HepG2 (cell line): ENCODE results near the gene ACAP3. TPM values are rescaled to one million over a fixed set of nuclear protein-coding genes. Genes with fewer than 3 reads are reported as not detected.

Experiments used
- ATAC-seq: fragments of 200-7000 bp; cut with Tn5 transposase; 3 replicates; pipeline ENCODE4 v1.9.1; 2020; ENCODE audit warnings: mild to moderate bottlenecking, moderate library complexity
- BruUV-seq: library from RNA; stranded (reverse); fragments of 400-500 nt; replicated peaks from 2 replicates; lab custom pipeline; 2021; lab: Mats Ljungman, UMichigan
- CTCF ChIA-PET: fragments of 300-600 bp; formaldehyde crosslinking; extraction: SDS; loops from one replicate; lab custom pipeline; 2021; ENCODE audit warnings: low total read pairs, inconsistent platforms, low intra/inter-chr PET ratio; lab: Yijun Ruan, JAX
- POLR2A ChIA-PET: fragments of 350-600 bp; sonication (Branson Sonifier 250); formaldehyde crosslinking; loops from one replicate; lab custom pipeline; 2020; ENCODE audit warnings: antibody characterized with exemption, inconsistent platforms; lab: Yijun Ruan, JAX
- DNase-seq: peaks from one replicate; pipeline ENCODE4 v3.0.0-alpha.2; 2015; ENCODE audit warnings: low spot score
- FAIRE-seq: peaks from 3 replicates; lab custom pipeline; 2011; peaks lifted over from hg19 to GRCh38; lab: Jason Lieb, UNC
- H2AFZ ChIP-seq: one replicate; pipeline ENCODE4 v1.6.1; 2011; ENCODE audit warnings: low read length, inconsistent platforms
- H3K27ac ChIP-seq: fragments of 300-600 bp; 3 replicates; pipeline ENCODE4 v1.8.0; 2011; ENCODE audit warnings: mixed run types, mild to moderate bottlenecking, mixed read lengths, low read length, inconsistent platforms; ENCODE audit not compliant: insufficient read depth; ENCODE audit errors: extremely low read length
- H3K27me3 ChIP-seq, 2 experiments: fragments of 200-600 bp in 1 of 2; 2 replicates in 1 of 2; 3 replicates in 1 of 2; pipeline versions ENCODE4 v1.6.0 to v1.8.0; 2011; ENCODE audit warnings: low read length in 2 of 2, mild to moderate bottlenecking in 2 of 2, moderate library complexity in 2 of 2, inconsistent platforms in 1 of 2; ENCODE audit not compliant: insufficient read depth in 2 of 2, control insufficient read depth in 1 of 2
- H3K36me3 ChIP-seq, 2 experiments: fragments of 200-600 bp in 1 of 2; replicated peaks in 1 of 2; 2 replicates in 1 of 2; 3 replicates in 1 of 2; pipeline versions ENCODE4 v1.5.1 to v1.8.0; 2011; ENCODE audit warnings: low read length in 2 of 2, inconsistent platforms in 1 of 2; ENCODE audit not compliant: insufficient read depth in 2 of 2, control insufficient read depth in 1 of 2
- H3K4me1 ChIP-seq: 2 replicates; pipeline ENCODE4 v1.5.1; 2012; ENCODE audit warnings: low read length, inconsistent platforms; ENCODE audit not compliant: insufficient read depth
- H3K4me2 ChIP-seq: 2 replicates; pipeline ENCODE4 v1.6.0; 2011; ENCODE audit warnings: low read depth, low read length, inconsistent platforms
- H3K4me3 ChIP-seq, 3 experiments: fragments of 200-600 bp in 1 of 3; sonication (generic), shearing (Covaris generic) in 1 of 3; replicated peaks in 1 of 3; 2 replicates each; pipeline ENCODE4 v1.5.1; 2011 to 2016; ENCODE audit warnings: low read length in 3 of 3, inconsistent platforms in 2 of 3, low read depth in 2 of 3, mild to moderate bottlenecking in 2 of 3, control low read depth in 1 of 3, mixed read lengths in 1 of 3; ENCODE audit not compliant: insufficient read depth in 1 of 3
- H3K79me2 ChIP-seq: one replicate; pipeline ENCODE4 v1.6.1; 2011; ENCODE audit warnings: low read length, inconsistent platforms; ENCODE audit not compliant: insufficient read depth
- H3K9ac ChIP-seq: 2 replicates; pipeline ENCODE4 v1.6.0; 2011; ENCODE audit warnings: mild to moderate bottlenecking, low read depth, low read length, inconsistent platforms; ENCODE audit not compliant: insufficient read depth
- H3K9me3 ChIP-seq: 2 replicates; pipeline ENCODE4 v1.5.1; 2012; ENCODE audit warnings: mild to moderate bottlenecking, low read length
- H4K20me1 ChIP-seq: 2 replicates; pipeline ENCODE4 v1.6.0; 2011; ENCODE audit warnings: inconsistent platforms, mild to moderate bottlenecking, low read length, moderate library complexity; ENCODE audit not compliant: insufficient read depth
- ADNP ChIP-seq: sonication (generic); formaldehyde crosslinking; IDR thresholded peaks from 2 replicates; pipeline ENCODE4 v1.4.0; 2020; ENCODE audit warnings: missing genetic modification reagents
- HOXA3 ChIP-seq: sonication (generic); formaldehyde crosslinking; IDR thresholded peaks from 2 replicates; pipeline ENCODE4 v1.5.0; 2020; ENCODE audit warnings: missing genetic modification reagents
- ISX ChIP-seq: sonication (generic); formaldehyde crosslinking; conservative IDR thresholded peaks from 2 replicates; pipeline ENCODE4 v1.5.0; 2020; ENCODE audit warnings: missing genetic modification reagents
- KDM1A ChIP-seq: IDR thresholded peaks from 2 replicates; pipeline ENCODE4 v1.6.1; 2016; ENCODE audit warnings: missing compliant biosample characterization
- MAF1 ChIP-seq: sonication (generic); formaldehyde crosslinking; IDR thresholded peaks from 2 replicates; pipeline ENCODE4 v1.5.0; 2020; ENCODE audit warnings: missing genetic modification reagents, borderline replicate concordance
- MAFG ChIP-seq: sonication (generic); formaldehyde crosslinking; IDR thresholded peaks from 2 replicates; pipeline ENCODE4 v1.5.1; 2020; ENCODE audit warnings: mild to moderate bottlenecking, missing genetic modification reagents
- PHB2 ChIP-seq: fragments of 450-650 bp; IDR thresholded peaks from 2 replicates; pipeline ENCODE4 v1.6.1; 2018; ENCODE audit not compliant: partially characterized antibody
- PRPF4 ChIP-seq: fragments of 200-400 bp; formaldehyde crosslinking; IDR thresholded peaks from 2 replicates; pipeline ENCODE4 v1.6.1; 2016; ENCODE audit warnings: low read length, low read depth; ENCODE audit not compliant: poor library complexity, severe bottlenecking
- REPIN1 ChIP-seq: sonication (generic); formaldehyde crosslinking; IDR thresholded peaks from 2 replicates; pipeline ENCODE4 v1.8.0; 2022; ENCODE audit warnings: missing genetic modification reagents, low read depth, mild to moderate bottlenecking, borderline replicate concordance
- SOX5 ChIP-seq: IDR thresholded peaks from 2 replicates; pipeline ENCODE4 v1.6.1; 2016; ENCODE audit warnings: borderline replicate concordance
- ZBTB21 ChIP-seq: sonication (generic); formaldehyde crosslinking; IDR thresholded peaks from 2 replicates; pipeline ENCODE4 v1.4.0; 2020; ENCODE audit warnings: missing genetic modification reagents
- ZNF547 ChIP-seq: sonication (generic); formaldehyde crosslinking; IDR thresholded peaks from 2 replicates; pipeline ENCODE4 v1.5.1; 2020; ENCODE audit warnings: mild to moderate bottlenecking, missing genetic modification reagents
- ZNF746 ChIP-seq: sonication (generic); formaldehyde crosslinking; IDR thresholded peaks from 2 replicates; pipeline ENCODE4 v1.8.0; 2022; ENCODE audit warnings: mild to moderate bottlenecking, missing genetic modification reagents
- WGBS: methylation state at CpG from one replicate; pipeline ENCODE4 v1.1.6; 2017; ENCODE audit warnings: low lambda C conversion rate; 5-methylcytosine and 5-hydroxymethylcytosine counted together
- in situ Hi-C: cut with HindIII; loops from 2 replicates; pipeline ENCODE4 v1.10.0; 2017; ENCODE audit warnings: low pct_unique_long_range_greater_than_20kb; ENCODE audit not compliant: extremely low pct_ligation_motif_present
- intact Hi-C: fragments of 100-400 bp; cut with micrococcal nuclease; formaldehyde crosslinking; loops from one replicate; pipeline ENCODE4 v1.10.0; 2022; ENCODE audit not compliant: unreplicated experiment
- polyA plus RNA-seq, 8 experiments: library from polyadenylated mRNA; depleted of rRNA in 3 of 8; stranded (reverse) in 7 of 8; unstranded in 1 of 8; fragments of >200 nt; fragmentation: Illumina TruSeq in 4 of 8; extraction: Trizol in 4 of 8; gene quantifications; 2 replicates each; pipeline versions ENCODE4 v1.2.1 to v1.2.3, GENCODE V29; 2011 to 2016; ENCODE audit warnings: low read depth in 4 of 8, missing spikeins in 1 of 8, mixed read lengths in 1 of 8; ENCODE audit not compliant: insufficient read depth in 1 of 8
- total RNA-seq, 5 experiments: library from RNA; depleted of rRNA; stranded (reverse); fragments of >200 nt; fragmentation: Illumina TruSeq; extraction: Trizol; gene quantifications; 2 replicates each; pipeline ENCODE4 v1.2.3, GENCODE V29; 2016; ENCODE audit warnings: low read depth in 1 of 5
- TF ChIP-seq, protein P1 (sequence below): sonication (generic); formaldehyde crosslinking; conservative IDR thresholded peaks from 2 replicates; pipeline ENCODE4 v1.8.0; 2022; ENCODE audit warnings: mild to moderate bottlenecking, moderate library complexity, missing genetic modification reagents
- TF ChIP-seq, protein P2 (sequence below): sonication (generic); formaldehyde crosslinking; IDR thresholded peaks from 2 replicates; pipeline ENCODE4 v1.8.0; 2022; ENCODE audit warnings: mild to moderate bottlenecking, missing genetic modification reagents, moderate library complexity
- TF ChIP-seq, protein P3 (sequence below): sonication (generic); formaldehyde crosslinking; IDR thresholded peaks from 2 replicates; pipeline ENCODE4 v1.5.0; 2020; ENCODE audit warnings: mild to moderate bottlenecking, missing genetic modification reagents
- TF ChIP-seq, protein P4 (sequence below): sonication (generic); formaldehyde crosslinking; IDR thresholded peaks from 2 replicates; pipeline ENCODE4 v1.8.1; 2023; ENCODE audit warnings: mild to moderate bottlenecking, missing genetic modification reagents, borderline replicate concordance

ACAP3 gene
- total and polyA plus RNA-seq, 2 of the 13 experiments (the other 11 are each of a cell fraction or from before 2014, with no cell fraction given) = 29.4 to 50.8 TPM

DNA sequence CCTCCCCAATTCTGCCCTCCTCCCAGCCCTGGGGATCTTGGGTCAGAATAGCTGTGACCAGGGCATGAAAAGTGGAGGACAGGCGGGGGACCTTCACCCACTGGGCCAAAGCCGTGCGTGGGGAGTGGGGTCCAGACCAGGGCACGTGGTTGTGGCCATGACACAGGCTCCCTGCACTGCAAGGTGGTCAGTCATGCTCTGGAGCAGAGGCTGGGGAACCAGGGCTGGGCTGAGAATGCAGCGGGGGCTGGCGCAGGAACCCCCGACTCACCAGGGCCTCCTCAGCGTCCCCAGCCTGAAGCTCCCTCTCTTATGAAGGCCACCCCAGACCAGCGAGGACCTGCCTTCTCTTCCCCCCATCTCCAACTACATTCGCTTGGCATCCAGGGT, 38.8 kb upstream of the ACAP3 start:
- POLR2A ChIA-PET = interaction anchor here (0.9 to 2.7 kb wide), 6 partner anchors 11 to 86 kb away, joined by 3 to 20 read pairs (median 5); partner anchors contain the start of gene AURKAIP1
- H3K4me1 ChIP-seq = peaks cover 45% of the 10 kb centered on the region
- ATAC-seq = no peak
- no peaks in the 10 kb centered on the region for H3K9me3 ChIP-seq
- 96% methylated on average over 10 of the region's 10 CpGs for WGBS
- BruUV-seq = TSS peak; percentile 54
- H2AFZ ChIP-seq = no peak overlapping the region
- peak overlapping the region in 1 of 3 experiments; percentile 89; a peak in 1 of 6 replicates for H3K4me3 ChIP-seq
- no peak for DNase-seq
- peak overlapping the region; percentile 91 for H3K4me2 ChIP-seq
- CTCF ChIA-PET = no interaction called here
- FAIRE-seq = no peak
- no peaks in the 10 kb centered on the region for H3K27me3 ChIP-seq
- peaks cover 48% of the 10 kb centered on the region for H3K79me2 ChIP-seq
- no peak overlapping the region; the same call in 1 of the 2 replicates for H3K9ac ChIP-seq
- H3K27ac ChIP-seq = peak overlapping the region; percentile 82
- peaks cover 29% of the 10 kb centered on the region; the same call in 1 of the 2 replicates for H4K20me1 ChIP-seq
- H3K36me3 ChIP-seq = peaks cover 1 to 4% of the 10 kb centered on the region in 2 experiments; a peak in 3 of 5 replicates
- in situ Hi-C loops (no loop called here), intact Hi-C loops (no loop called here)
- TF ChIP-seq REPIN1 (CRISPR knock-in tag) = no peak
- TF ChIP-seq SOX5 (CRISPR knock-in tag) = no peak
- TF ChIP-seq KDM1A (CRISPR knock-in tag) = no peak
- TF ChIP-seq ZBTB21 (CRISPR knock-in tag) = no peak
- TF ChIP-seq, protein P1, sequence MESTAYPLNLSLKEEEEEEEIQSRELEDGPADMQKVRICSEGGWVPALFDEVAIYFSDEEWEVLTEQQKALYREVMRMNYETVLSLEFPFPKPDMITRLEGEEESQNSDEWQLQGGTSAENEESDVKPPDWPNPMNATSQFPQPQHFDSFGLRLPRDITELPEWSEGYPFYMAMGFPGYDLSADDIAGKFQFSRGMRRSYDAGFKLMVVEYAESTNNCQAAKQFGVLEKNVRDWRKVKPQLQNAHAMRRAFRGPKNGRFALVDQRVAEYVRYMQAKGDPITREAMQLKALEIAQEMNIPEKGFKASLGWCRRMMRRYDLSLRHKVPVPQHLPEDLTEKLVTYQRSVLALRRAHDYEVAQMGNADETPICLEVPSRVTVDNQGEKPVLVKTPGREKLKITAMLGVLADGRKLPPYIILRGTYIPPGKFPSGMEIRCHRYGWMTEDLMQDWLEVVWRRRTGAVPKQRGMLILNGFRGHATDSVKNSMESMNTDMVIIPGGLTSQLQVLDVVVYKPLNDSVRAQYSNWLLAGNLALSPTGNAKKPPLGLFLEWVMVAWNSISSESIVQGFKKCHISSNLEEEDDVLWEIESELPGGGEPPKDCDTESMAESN (CRISPR knock-in tag) = no peak
- TF ChIP-seq, protein P2, sequence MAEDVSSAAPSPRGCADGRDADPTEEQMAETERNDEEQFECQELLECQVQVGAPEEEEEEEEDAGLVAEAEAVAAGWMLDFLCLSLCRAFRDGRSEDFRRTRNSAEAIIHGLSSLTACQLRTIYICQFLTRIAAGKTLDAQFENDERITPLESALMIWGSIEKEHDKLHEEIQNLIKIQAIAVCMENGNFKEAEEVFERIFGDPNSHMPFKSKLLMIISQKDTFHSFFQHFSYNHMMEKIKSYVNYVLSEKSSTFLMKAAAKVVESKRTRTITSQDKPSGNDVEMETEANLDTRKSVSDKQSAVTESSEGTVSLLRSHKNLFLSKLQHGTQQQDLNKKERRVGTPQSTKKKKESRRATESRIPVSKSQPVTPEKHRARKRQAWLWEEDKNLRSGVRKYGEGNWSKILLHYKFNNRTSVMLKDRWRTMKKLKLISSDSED (CRISPR knock-in tag) = no peak
- TF ChIP-seq, protein P3, sequence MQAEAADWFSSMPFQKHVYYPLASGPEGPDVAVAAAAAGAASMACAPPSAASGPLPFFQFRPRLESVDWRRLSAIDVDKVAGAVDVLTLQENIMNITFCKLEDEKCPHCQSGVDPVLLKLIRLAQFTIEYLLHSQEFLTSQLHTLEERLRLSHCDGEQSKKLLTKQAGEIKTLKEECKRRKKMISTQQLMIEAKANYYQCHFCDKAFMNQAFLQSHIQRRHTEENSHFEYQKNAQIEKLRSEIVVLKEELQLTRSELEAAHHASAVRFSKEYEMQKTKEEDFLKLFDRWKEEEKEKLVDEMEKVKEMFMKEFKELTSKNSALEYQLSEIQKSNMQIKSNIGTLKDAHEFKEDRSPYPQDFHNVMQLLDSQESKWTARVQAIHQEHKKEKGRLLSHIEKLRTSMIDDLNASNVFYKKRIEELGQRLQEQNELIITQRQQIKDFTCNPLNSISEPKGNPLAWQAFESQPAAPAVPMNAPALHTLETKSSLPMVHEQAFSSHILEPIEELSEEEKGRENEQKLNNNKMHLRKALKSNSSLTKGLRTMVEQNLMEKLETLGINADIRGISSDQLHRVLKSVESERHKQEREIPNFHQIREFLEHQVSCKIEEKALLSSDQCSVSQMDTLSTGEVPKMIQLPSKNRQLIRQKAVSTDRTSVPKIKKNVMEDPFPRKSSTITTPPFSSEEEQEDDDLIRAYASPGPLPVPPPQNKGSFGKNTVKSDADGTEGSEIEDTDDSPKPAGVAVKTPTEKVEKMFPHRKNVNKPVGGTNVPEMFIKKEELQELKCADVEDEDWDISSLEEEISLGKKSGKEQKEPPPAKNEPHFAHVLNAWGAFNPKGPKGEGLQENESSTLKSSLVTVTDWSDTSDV (CRISPR knock-in tag) = no peak
- TF ChIP-seq HOXA3 (CRISPR knock-in tag) = no peak
- TF ChIP-seq ZNF746 (CRISPR knock-in tag) = no peak
- TF ChIP-seq MAF1 (CRISPR knock-in tag) = no peak
- TF ChIP-seq ZNF547 (CRISPR knock-in tag) = no peak
- no peak for TF ChIP-seq PHB2
- TF ChIP-seq, protein P4, sequence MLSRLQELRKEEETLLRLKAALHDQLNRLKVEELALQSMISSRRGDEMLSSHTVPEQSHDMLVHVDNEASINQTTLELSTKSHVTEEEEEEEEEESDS (CRISPR knock-in tag) = no peak
- TF ChIP-seq MAFG = no peak
- no peak for TF ChIP-seq PRPF4
- TF ChIP-seq ISX (CRISPR knock-in tag) = no peak
- no peak for TF ChIP-seq ADNP (CRISPR knock-in tag)
